HG03066 (cell line): ENCODE measurements around the gene QTRT2.

Experiments used
- ATAC-seq: cut with Tn5 transposase; IDR thresholded peaks from one replicate; pipeline ENCODE4 v1.9.1; 2021; ENCODE audit warnings: low read depth; ENCODE audit not compliant: unreplicated experiment

The QTRT2 gene

DNA sequence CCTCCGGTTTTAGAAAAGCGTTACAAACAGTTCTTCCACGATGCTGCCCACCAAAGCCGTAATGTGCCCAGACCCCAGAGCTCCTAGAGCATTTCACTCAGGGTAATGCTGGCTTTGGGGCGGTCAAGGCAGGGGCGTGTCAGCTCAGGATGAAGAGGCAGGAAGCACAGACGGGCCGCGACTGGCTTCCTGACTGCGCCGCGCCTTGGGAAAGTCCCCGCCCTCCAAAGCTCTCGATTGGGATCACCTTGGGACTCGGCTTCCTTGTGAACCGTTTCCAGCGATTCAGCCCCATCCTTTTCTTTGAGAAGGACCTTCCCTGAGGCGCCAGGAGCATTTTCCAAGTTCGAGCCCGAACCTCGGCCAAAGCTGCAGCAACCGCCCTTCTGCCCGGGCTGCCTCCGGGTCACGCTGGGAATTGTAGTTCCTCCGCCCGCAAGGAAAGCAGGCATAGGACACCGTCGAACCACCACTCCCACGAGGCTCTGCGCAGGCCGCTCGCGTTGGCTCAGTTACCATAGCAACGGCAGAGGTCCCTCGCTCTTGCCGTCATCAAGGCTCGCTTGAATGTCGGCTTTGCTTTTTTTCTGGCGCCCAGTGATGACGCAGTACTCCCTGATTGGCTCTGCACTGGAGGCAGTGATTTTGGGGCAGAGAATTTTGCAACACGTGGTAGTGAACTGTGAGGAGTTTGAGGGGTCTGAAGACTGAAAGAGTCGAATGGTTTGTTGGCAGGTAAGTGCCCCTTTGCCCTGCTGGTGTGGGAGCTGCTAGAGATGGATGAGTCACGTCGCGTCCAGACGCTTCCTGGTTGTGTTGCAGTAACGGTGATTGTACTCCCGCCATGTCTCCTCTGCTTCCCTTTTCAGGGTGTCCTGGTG is at the start of gene QTRT2, which contains the start of gene CCDC191:
TSS of gene QTRT2 (plus strand) at position 608 of the 881 bp plus-strand sequence. CDS start 8,521 bp downstream, outside the sequence.
TSS of gene CCDC191 (minus strand) at position 397 of the 881 bp plus-strand sequence. CDS start at position 337, 60 bp downstream.
- peak; percentile 97 for ATAC-seq

DNA sequence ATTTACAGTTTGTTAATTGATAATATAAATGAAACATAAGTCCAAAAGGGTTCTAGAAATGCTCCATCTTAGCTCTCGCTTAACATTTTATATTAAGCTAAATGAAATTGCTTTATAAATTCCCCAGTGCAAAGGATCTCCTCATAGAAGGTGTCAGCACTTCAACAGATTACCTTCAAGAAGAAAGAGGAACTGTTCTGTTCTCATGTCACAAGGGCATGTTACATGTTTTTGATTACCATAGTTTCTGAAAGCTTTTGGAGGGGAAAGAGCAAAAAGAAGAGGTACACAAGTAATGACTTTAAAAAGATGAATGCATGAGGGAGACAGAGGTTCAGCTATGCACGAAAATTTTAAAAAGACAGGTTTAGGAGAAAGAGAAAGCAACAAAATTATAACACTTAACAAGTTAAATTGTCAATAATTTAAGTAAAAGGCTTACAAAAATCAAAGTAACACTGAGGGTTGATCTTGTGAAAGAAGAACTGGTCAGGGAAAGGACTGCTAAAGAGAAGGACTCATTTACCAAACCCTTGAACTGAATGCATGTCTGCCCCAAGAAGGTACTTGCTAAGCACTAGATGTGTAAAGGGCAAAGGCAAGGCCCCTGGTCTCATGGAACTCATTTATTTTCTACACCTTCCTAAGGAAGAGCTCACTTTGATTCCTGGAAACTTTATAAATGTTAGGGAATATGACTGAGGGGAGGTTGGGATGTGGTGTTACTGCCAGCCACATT is 45.3 kb upstream of the QTRT2 start:
- no peak for ATAC-seq

DNA sequence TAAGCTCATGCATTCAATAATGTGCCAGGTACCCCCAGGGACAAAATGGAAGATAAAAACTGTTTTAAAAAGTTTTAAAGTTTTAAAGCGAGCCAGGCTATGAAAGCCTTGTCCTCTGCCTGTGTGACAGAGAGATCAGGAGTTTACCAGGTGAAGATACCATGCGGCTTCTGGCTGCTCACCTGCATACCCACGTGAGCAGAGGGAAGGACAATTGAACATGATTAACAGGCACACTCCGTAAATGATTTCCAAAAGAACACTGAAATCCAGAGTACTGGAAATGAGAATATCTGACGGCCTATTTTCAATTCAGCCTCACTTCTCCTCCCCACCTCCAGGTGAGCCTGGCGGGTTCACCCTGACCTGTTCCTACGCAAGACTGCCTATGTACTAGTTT is 42.3 kb upstream of the QTRT2 start:
- ATAC-seq, result no peak

DNA sequence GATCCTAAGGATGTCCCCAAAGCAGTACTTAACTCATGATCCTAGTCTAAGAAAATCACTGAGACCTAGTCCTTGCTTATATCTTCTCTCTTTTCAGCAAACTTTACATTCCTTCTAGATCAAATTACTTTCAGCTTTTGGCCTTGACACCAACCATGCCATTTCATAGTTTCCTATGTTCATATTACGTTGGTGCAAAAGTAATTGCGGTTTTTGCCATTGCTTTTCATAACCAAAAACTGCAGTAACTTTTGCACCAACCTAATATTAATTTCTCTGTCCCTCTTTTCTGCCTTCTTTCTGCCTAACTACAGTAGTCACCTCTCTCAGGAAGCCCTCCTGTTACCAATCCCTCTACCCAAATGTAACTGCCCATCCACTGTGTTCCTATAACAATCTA is 37.1 kb upstream of the QTRT2 start:
- ATAC-seq, result no peak

DNA sequence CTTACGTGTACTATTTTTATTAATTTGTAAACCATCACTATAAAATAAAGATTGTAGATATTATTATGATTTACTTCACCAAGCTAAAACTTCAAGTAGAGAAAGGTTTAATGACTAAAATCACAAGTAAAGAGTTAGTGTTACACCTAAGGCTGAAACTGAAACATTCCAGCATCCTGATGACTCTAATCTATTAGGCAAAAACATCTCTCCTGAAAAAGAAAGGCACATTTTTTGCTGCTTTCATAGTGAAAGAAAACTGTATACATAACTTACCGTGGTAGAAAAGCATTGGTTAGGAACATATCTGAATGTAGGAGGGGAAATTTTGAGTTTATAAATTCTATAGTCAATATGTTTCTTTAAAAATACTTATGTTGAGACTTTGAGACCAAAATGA is 35.6 kb upstream of the QTRT2 start:
- ATAC-seq, result no peak

DNA sequence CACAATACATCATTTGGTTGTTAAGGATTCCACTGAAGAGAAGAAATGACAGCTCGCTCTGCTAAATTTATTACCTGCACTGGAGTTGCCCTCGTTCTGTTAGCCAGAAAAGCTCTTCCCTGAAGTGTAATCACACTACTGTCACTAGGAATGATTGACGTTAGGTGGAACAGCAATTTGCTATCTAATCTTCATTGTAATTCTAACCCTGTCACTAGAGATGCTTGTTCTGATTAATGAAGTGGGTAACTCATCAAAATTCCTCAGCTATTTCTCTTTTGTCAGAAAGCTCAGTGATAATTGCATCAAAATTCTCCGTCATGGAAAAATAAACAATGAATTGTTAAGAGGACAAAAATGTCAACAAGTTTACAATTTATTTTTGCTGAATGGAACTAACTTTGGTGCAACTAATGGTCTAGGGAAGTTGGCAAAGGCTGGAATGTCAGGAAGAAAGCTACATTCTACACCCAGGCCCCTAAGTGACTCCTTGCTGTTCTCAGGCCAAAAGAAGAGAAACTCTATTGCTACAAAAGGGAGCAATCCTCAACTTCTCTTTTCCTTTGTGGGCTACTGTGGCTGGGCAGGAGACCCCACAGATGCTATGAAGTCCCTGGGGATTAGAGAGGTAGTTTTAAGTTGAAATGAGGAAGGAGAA is 34.3 kb upstream of the QTRT2 start:
- ATAC-seq, result no peak

DNA sequence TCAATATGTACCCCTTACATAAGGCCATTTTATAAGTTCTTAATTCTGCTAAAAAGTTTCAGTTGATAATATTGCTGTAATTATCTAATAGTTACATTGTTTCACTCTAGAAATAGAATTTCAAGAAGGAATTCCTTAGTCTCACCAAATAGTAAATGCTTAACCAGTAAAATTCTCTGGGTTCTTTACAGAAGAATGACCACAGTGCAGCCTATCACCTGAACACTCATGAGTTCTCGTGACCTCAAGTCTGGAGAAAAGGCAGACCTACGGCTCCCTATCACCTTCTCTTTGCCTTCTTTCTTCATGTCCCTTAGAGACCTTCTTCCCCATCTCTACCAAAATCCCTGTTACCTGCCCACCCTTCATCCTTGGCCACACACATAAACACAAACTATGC is 31.1 kb upstream of the QTRT2 start:
- ATAC-seq, result no peak

DNA sequence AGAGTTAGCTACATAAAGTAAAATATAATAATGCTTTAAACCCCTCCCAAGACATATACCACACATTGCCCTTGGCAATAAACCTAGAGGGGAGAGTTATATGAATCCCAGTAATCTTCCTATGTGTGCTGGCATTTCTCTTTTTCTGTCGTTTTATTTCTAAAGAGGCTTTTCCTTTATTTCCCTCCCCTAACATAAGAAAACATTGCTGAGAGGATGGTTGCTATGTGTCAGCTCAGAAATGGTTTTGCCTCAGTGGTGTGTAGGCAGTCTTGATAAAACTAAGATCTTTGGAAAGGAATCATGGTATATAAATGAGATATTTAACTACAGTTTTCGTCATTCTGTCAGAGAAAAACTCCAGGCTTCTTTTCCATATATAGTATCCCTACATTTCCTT is 30.2 kb upstream of the QTRT2 start:
- ATAC-seq, result no peak

DNA sequence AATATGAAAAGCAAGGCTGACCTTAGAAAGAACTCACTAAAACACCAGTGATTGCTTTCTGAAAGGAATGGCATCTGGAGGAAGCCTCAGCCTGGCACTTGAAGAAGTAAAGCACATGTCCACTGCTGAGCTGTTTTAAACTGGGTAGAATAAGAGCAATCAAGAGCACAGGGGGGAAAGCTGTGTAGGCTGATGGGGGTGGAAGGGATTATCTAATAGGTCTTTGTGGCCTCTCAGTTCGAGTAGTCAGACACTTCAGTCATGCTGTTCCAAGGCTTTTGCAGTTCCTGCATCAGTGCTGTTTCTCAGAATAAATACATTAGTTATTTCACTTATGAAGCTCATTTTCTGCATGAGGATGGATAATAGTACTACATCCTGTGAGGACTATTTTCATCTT is 22.8 kb upstream of the QTRT2 start:
- ATAC-seq, result no peak

DNA sequence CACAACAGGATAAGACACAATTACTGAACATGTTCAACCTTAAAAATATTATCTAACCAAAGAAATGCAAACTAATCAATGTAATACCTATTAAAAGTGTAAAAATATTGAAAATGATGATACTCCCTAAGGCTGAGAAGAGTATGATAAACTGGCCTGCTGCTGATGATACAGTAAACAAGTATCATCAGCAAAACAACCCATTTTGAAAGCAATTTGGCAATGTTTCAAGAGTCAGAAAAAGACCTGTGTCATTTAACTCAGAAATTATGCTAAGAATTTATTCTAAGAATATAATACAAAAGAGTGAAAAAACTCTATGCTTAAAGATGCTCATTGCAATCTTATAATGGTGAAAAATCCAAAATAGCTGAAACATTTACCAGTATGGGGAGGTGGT is 22.3 kb upstream of the QTRT2 start:
- ATAC-seq, result no peak

DNA sequence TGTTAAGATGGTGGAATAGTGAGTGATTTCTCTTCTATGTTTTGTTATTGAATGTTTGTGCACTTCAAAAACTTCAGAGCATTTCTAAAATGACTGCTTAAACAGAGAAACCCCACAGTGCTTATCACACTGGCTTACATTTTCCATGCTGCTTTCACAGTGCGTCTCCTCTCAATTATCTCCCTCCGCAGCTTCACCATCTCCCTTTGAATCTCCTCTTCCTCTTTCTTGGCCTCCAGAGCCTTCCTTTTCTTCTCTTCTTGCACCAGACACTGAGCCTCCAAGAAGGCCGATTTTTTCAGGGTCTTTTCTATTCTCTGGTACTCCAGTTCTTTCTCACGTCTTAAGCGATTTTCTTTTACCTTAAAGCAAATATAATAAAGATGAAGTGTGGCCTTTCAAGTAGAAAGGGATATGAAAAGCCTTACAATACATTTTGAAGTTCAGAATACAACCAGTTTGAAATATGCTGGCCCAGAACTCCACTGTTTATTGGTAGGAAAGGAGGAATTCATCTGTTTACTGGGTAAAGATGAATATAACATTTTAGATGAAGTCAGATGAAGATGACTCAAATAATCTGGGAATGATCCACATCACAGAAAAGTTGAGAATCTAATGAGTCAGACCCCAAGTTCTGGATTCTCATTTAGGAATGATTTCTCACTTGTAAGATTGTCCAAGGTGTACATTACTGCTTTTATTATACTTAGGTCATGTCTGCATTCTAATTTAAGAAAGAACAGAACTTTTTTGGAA is 21.6 kb upstream of the QTRT2 start:
- no peak for ATAC-seq

DNA sequence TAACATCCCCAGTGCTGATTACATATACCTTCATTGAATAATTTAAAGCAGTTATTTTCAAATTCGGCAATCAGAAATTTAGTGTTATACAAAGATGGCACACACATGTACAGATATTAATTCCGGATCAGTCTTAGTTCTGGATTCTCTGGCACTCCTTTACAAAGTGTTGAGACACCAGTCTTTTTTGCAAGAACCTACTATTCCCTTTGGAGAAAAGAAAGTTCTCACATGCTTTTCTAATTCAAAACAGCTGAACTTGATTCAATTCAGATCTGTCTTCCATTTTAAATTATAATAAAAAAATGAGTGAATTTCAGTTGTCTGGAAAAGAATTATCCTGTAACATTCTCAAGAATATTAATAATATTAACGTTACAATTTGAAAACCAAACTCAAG is 20.6 kb upstream of the QTRT2 start:
- no peak for ATAC-seq

DNA sequence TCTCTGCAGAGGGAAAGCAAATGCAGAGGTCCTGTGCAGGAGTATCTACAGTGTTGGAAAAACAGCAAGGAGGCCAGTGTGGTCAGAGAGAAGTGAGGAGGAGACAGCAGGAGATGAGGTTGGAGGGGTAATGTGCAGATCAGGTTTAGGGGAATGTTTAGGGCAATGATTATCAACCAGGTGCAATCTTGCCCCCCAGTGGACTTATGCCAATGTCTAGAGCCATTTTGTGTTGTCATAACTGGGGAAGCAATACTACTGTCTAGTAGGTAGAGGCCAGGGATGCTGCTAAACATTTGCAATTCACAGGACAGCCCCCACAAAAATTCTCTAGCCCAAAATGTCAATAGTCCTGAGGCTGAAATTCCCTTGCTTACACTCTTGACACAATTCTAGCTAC is 13.3 kb upstream of the QTRT2 start:
- no peak for ATAC-seq

DNA sequence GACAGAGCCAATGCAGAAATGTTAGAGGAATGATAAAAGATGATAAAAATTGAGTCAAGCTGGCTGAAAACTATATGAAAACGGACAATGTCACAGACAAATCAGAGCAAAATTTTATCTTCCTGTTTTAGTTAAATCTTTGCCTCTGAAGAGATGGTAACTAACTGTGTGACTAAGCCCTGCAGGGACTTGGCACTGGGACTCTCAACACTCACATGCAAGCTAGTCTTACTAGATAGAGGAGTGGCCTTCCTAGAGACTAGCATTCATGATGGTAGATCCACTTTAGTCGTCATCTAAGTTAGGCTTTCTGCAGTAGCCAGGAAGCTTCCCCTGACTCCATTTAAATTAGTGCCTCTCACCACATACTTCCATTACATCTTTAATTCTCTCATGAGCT is 4.3 kb upstream of the QTRT2 start:
- no peak for ATAC-seq

DNA sequence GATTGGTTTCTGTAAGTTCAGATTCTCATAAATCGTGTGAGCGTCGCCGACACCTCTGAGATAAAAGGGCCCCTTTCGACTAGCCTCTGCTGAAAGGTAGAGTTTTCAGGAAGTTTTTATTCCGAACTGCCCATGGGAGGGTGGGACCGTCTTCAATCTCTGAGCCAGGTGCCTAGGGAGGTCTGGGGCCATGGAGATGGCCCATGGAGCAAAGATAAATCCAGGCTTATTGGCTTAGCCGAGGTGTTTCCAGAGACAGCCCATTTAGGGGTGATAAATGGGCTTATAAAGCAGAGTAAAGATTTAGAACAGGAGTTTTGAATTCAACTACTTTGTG is 442 bp downstream of the QTRT2 start:
- ATAC-seq, result peak; percentile 3

DNA sequence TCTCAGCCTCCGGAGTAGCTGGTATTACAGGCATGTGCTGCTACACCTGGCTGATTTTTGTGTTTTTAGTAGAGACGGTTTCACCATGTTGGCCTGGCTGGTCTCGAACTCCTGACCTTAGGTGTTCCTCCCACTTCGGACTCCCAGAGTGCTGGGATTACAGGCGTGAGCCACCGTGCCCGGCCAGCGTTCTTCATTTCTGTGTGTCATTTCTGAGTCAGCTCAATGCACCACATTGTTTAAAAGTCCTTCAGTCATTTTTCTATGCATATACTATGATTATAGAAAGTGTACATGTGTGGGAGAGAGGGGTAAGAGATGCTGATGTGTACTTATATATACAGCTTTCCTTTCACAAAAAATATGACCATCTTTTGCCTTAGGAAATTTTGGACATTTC is 2.1 kb downstream of the QTRT2 start:
- no peak for ATAC-seq

DNA sequence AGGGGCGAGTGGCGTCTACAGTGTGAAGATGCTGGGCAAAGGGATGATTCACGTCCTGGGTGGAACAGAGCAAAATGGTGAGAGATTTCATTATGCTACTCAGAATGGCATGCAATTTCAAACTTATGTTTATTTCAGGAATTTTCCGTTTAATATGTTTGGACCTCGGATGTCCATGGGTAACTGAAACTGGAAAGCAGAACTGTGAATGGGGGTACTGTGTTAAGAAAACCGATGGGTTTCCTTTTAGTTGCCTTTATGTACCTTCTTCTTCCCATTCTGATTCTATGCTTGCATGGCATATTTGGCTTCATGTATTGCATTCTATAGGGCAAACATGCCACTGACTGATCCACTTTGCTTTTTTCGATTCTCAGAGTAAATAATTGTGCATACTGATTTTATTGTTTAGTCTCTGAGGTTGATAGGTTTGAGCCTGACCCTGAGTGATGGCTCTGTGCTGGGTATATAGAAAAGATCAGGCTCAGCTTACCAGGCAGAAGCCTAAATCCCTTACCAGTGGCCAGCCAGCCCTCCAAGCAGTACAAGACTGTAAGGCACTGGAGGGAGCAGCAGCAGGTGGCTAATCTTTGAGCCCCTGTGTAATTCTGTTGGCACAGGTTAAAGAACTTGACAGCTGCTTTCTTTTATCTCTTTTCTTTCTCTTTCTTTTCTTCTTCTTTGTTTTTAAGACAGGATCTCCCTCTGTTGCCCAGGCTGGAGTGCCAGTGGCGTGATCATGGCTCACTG is 4.5 kb downstream of the QTRT2 start:
- ATAC-seq, result no peak

DNA sequence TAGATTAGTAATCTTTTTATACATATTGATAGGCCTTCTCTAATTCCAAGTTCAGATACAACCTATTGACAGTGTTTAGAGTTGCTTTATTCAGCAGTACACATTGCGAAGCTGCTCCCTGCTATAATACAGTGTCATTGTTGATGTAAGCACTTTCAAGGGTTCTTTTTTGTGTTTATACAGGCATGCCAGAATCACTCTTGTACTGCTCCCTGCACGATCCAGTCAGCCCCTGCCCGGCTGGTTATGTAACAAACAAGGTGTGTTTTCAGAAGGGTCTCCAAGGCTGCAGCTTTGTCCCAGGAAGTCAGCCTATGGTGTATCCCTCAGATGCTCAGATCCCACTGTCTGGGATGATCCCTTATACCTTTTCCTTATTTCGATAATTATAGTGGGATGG is 11.3 kb downstream of the QTRT2 start:
- no peak for ATAC-seq

DNA sequence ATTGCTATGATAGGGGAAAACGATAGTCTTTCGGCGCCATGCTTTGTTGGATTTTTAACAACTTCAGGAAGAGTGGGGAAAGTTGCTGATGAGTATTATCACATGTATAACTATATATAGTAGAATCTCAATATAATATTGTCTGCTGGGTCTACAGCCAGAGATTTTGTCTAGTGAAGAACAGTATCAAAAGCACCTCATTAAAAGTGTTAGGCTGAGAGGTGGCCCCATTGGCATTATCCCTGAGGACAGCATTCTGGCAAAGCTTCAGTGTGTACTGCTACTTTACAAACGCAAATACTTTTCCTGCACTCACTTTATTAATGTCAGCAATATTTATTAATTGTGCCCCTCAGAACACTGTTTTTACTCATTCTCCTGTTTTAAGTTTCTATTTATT is 11.8 kb downstream of the QTRT2 start:
- no peak for ATAC-seq

DNA sequence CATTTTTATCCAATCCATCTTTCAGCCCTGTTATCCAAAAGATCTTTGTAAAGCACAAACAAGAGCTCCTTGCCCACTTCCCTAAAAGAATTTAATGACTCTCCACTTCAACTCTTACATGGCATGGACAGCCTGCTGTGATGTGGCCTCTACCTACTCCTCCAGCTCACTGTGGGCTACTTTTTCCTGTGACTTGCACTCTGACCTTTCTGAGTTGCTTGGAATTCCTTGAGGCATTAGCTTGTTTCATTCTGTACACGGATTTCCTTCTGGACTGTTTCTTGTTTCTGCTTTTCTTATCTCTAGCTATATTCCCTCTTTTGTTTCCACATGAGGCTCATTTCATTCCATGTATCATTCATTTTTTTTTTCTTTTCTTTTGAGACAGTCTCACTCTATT is 15.2 kb downstream of the QTRT2 start:
- no peak for ATAC-seq
